Lower lobe of right lung (tissue), 2 donors: ENCODE measurements around the gene SMG6. TPM values are rescaled to one million over a fixed set of nuclear protein-coding genes. Genes with fewer than 3 reads are reported as not detected.
"Not testable (repeated sequence)": the region's sequence is repeated elsewhere in the genome, so short reads cannot be mapped to it uniquely, and the experiment has no call there.

Experiments used
- ATAC-seq, 2 donors: fragments of 200-7000 bp; cut with Tn5 transposase; one replicate each; pipeline ENCODE4 v1.9.1; 2020 to 2022; ENCODE audit warnings: mild to moderate bottlenecking in 2 of 2, moderate library complexity in 2 of 2
- DNase-seq: peaks from one replicate; pipeline ENCODE4 v3.0.0-alpha.2; 2020
- H3K27ac ChIP-seq: fragments of 200-600 bp; one replicate; pipeline ENCODE4 v1.8.0; 2022
- H3K27me3 ChIP-seq: fragments of 200-600 bp; one replicate; pipeline ENCODE4 v1.8.0; 2022; ENCODE audit warnings: low read depth
- H3K36me3 ChIP-seq: fragments of 200-600 bp; one replicate; pipeline ENCODE4 v1.8.0; 2022; ENCODE audit warnings: mild to moderate bottlenecking
- H3K4me1 ChIP-seq: fragments of 200-600 bp; one replicate; pipeline ENCODE4 v1.8.0; 2022
- H3K4me3 ChIP-seq: fragments of 200-600 bp; one replicate; pipeline ENCODE4 v1.8.0; 2022; ENCODE audit warnings: mild to moderate bottlenecking
- H3K9me3 ChIP-seq: fragments of 200-600 bp; one replicate; pipeline ENCODE4 v1.8.0; 2022
- CTCF ChIP-seq: fragments of 200-600 bp; IDR thresholded peaks from one replicate; pipeline ENCODE4 v1.8.0; 2022; ENCODE audit warnings: antibody characterized with exemption, mild to moderate bottlenecking
- intact Hi-C: fragments of 100-400 bp; cut with DNase I; formaldehyde crosslinking; loops from one replicate; pipeline ENCODE4 v1.11.0; 2022
- total RNA-seq: library from RNA; stranded (reverse); fragmentation: NEBNext Ultra II Directional; extraction: Animal tissue kit (Norgen Biotek cat#: 25700); gene quantifications from one replicate; pipeline ENCODE4 v1.2.1, GENCODE V29; 2021
- donor health status: DM: no; HTN: yes; CAD: no; lungs with severe emphysema.

The SMG6 gene
- total RNA-seq, 1 donor from 2014 or later: 33.8 TPM

- Histone ChIP-seq H3K27ac (no peak overlapping the region), H3K36me3 (no peaks in the 10 kb centered on the region), H3K4me1 (peaks cover 26% of the 10 kb centered on the region), H3K9me3 (no peaks in the 10 kb centered on the region), H3K27me3 (no peaks in the 10 kb centered on the region), H3K4me3 (no peak overlapping the region)
- ATAC-seq (no peak), DNase-seq (no peak)
- intact Hi-C loops: no loop called here
- TF ChIP-seq CTCF: no peak
Observed at GRCh38 chr17:2143332-2143731, 160.3 kb downstream of the SMG6 start.

GRCh38 chr17:2142682-2143081 lies 160.9 kb downstream of the SMG6 start:
- H3K4me3 ChIP-seq, H3K9me3 ChIP-seq, intact Hi-C loops, DNase-seq, H3K27ac ChIP-seq, H3K27me3 ChIP-seq, H3K36me3 ChIP-seq: not testable (repeated sequence)
- peaks cover 32% of the 10 kb centered on the region for H3K4me1 ChIP-seq
- peak in 1 of 2 donors; percentile 28 for ATAC-seq

- Histone ChIP-seq H3K27me3 (no peaks in the 10 kb centered on the region), H3K9me3 (no peaks in the 10 kb centered on the region), H3K4me3 (no peak overlapping the region), H3K27ac (no peak overlapping the region), H3K36me3 (no peaks in the 10 kb centered on the region), H3K4me1 (peaks cover 35% of the 10 kb centered on the region)
- no peak for ATAC-seq
- DNase-seq: no peak
- no peak for TF ChIP-seq CTCF
- intact Hi-C loops: no loop called here
Observed at GRCh38 chr17:2140683-2141082, 162.9 kb downstream of the SMG6 start.

- DNase-seq (no peak), ATAC-seq (peak; percentile 16 to 49)
- Histone ChIP-seq H3K4me1 (peaks cover 33% of the 10 kb centered on the region), H3K27me3 (no peaks in the 10 kb centered on the region), H3K27ac (peak overlapping the region; percentile 56), H3K36me3 (no peaks in the 10 kb centered on the region), H3K9me3 (no peaks in the 10 kb centered on the region), H3K4me3 (no peak overlapping the region)
- no peak for TF ChIP-seq CTCF
- intact Hi-C loops: no loop called here
Observed at GRCh38 chr17:2138761-2139160, 164.8 kb downstream of the SMG6 start.

GRCh38 chr17:2138318-2138717 lies 165.3 kb downstream of the SMG6 start:
- no peaks in the 10 kb centered on the region for H3K9me3 ChIP-seq
- H3K4me3 ChIP-seq: no peak overlapping the region
- no peaks in the 10 kb centered on the region for H3K27me3 ChIP-seq
- intact Hi-C loops: no loop called here
- TF ChIP-seq CTCF: no peak
- ATAC-seq (peak; percentile 71 to 78), DNase-seq (peak; percentile 51)
- no peaks in the 10 kb centered on the region for H3K36me3 ChIP-seq
- peaks cover 33% of the 10 kb centered on the region for H3K4me1 ChIP-seq
- peak overlapping the region; percentile 56 for H3K27ac ChIP-seq

- Histone ChIP-seq H3K9me3 (no peaks in the 10 kb centered on the region), H3K4me1 (peaks cover 33% of the 10 kb centered on the region), H3K27ac (peak overlapping the region; percentile 56), H3K36me3 (no peaks in the 10 kb centered on the region), H3K4me3 (no peak overlapping the region), H3K27me3 (no peaks in the 10 kb centered on the region)
- peak; percentile 71 to 73 for ATAC-seq
- no peak for DNase-seq
- no peak for TF ChIP-seq CTCF
- intact Hi-C loops: no loop called here
Observed at GRCh38 chr17:2137342-2138098, 166.1 kb downstream of the SMG6 start.
